Tibial nerve (tissue), 3 donors: ENCODE results near the gene SURF4.

ENCODE experiments used
- CTCF ChIP-seq, 5 experiments: fragments of 200-600 bp in 3 of 5; fragments of 450-650 bp in 2 of 5; sonication (generic) in 3 of 5; IDR thresholded peaks; one replicate each; pipeline ENCODE4 v1.5.1; 2016 to 2019; ENCODE audit warnings: antibody characterized with exemption in 5 of 5, mild to moderate bottlenecking in 3 of 5, moderate library complexity in 2 of 5
- POLR2A ChIP-seq, 2 donors: fragments of 450-650 bp; IDR thresholded peaks; one replicate each; pipeline ENCODE4 v1.6.1; 2017; ENCODE audit warnings: antibody characterized with exemption in 2 of 2, mild to moderate bottlenecking in 2 of 2, moderate library complexity in 2 of 2

DNA sequence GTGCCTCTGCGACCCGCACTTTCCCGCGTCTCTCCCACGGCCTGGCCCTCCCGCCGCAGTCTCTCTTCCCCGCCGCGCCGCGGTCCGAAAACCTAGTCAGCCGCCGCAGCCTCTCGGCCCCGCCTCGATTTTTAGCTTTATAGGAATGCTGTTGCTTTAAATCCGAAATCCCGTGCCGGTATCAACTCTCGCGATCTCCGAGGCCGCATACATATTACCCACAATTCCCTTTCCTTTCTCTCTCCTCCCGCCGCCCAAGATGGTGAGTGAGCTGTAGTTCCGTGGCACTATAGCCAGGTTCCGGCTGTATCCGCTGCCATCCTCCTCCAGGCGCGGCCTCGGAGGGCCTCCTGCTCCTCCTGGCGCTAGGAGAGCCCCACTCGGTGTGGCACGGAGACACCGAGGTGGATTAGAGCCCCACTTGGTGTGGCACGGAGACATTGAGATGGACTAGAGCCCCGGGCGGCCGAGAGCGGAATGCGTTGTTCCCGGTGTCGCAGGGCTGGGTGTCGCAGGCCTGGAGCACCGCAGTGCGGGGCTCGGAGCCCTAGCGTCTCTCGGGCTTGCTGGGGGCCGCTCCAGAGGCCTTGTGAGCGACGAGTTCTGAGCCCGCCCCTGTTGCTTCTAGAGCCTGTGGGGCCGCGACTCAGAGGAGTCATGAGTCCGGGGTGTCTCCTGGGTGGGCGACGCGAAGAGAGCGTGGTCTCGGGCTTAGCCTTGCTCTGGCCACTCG lies 27.7 kb downstream of the SURF4 start, which contains the start of the genes MED22 and RPL7A:
- TF ChIP-seq POLR2A (IDR thresholded peaks at IDR 0.05) (peak; percentile 67 to 76), CTCF (IDR thresholded peaks at IDR 0.05) (peak in 2 of 5 experiments; percentile 48 to 50)
